OCI-LY7 (cell line): Measurements from ENCODE around the gene LRIG1. TPM values are rescaled to one million over a fixed set of nuclear protein-coding genes. Genes with fewer than 3 reads are reported as not detected.

Experiments
- BruUV-seq: library from RNA; stranded (reverse); fragments of 400-500 nt; replicated peaks from 2 replicates; lab custom pipeline; 2021; lab: Mats Ljungman, UMichigan
- CTCF ChIA-PET: fragments of 300-600 bp; sonication (Branson Sonifier 250); formaldehyde crosslinking; loops from one replicate; lab custom pipeline; 2022; ENCODE audit warnings: antibody characterized with exemption; ENCODE audit not compliant: unreplicated experiment; lab: Charles Lee
- POLR2A ChIA-PET: fragments of 300-600 bp; sonication (Branson Sonifier 250); formaldehyde crosslinking; loops from one replicate; lab custom pipeline; 2022; ENCODE audit warnings: antibody characterized with exemption; lab: Charles Lee
- DNase-seq: peaks from one replicate; pipeline ENCODE4 v3.0.0-alpha.2; 2015; ENCODE audit warnings: low spot score
- H2AFZ ChIP-seq: fragments of 200-600 bp; sonication (generic), shearing (Covaris generic); 2 replicates; pipeline ENCODE4 v1.6.1; 2014; ENCODE audit warnings: mild to moderate bottlenecking, antibody characterized with exemption, low read length, moderate library complexity
- H3K27ac ChIP-seq: fragments of 200-600 bp; sonication (generic); 2 replicates; pipeline ENCODE4 v1.5.1; 2014; ENCODE audit warnings: mixed run types, low read depth, mild to moderate bottlenecking, moderate library complexity, low read length, inconsistent platforms; ENCODE audit not compliant: poor library complexity, severe bottlenecking
- H3K36me3 ChIP-seq: fragments of 200-600 bp; sonication (generic); 2 replicates; pipeline ENCODE4 v1.6.1; 2014; ENCODE audit warnings: mild to moderate bottlenecking, antibody characterized with exemption, low read length, moderate library complexity, mixed read lengths; ENCODE audit not compliant: insufficient read depth
- H3K4me1 ChIP-seq: fragments of 200-600 bp; sonication (generic); 2 replicates; pipeline ENCODE4 v1.5.1; 2014; ENCODE audit warnings: mild to moderate bottlenecking, low read length; ENCODE audit not compliant: insufficient read depth, poor library complexity, severe bottlenecking
- H3K4me2 ChIP-seq: fragments of 200-600 bp; sonication (generic); 2 replicates; pipeline ENCODE4 v1.6.1; 2014; ENCODE audit warnings: mild to moderate bottlenecking, low read length
- H3K4me3 ChIP-seq: fragments of 200-600 bp; sonication (generic); 2 replicates; pipeline ENCODE4 v1.5.1; 2014; ENCODE audit warnings: mild to moderate bottlenecking, low read depth, low read length; ENCODE audit not compliant: poor library complexity, severe bottlenecking
- H3K79me2 ChIP-seq: fragments of 200-600 bp; sonication (generic); 2 replicates; pipeline ENCODE4 v1.6.1; 2016; ENCODE audit warnings: low read depth, mild to moderate bottlenecking, low read length, moderate library complexity, mixed read lengths; ENCODE audit not compliant: insufficient read depth
- H3K9me2 ChIP-seq: fragments of 200-600 bp; sonication (generic); 2 replicates; pipeline ENCODE4 v1.6.1; 2016; ENCODE audit warnings: mild to moderate bottlenecking, low read length, mixed read lengths; ENCODE audit not compliant: insufficient read depth
- H3K9me3 ChIP-seq: fragments of 200-600 bp; sonication (generic); 2 replicates; pipeline ENCODE4 v1.6.1; 2014; ENCODE audit warnings: mild to moderate bottlenecking, mixed run types, low read length, mixed read lengths
- H4K20me1 ChIP-seq: fragments of 200-600 bp; sonication (generic); 2 replicates; pipeline ENCODE4 v1.6.1; 2014; ENCODE audit warnings: mild to moderate bottlenecking, antibody characterized with exemption, low read length, moderate library complexity, mixed read lengths; ENCODE audit not compliant: insufficient read depth
- CTCF ChIP-seq: fragments of 200-600 bp; sonication (generic); conservative IDR thresholded peaks from 2 replicates; pipeline ENCODE4 v1.5.1; 2014; ENCODE audit warnings: mild to moderate bottlenecking, antibody characterized with exemption, low read length, moderate library complexity, mixed read lengths
- EZH2phosphoT487 ChIP-seq: fragments of 200-600 bp; sonication (generic); IDR thresholded peaks from 2 replicates; pipeline ENCODE4 v1.6.1; 2018; ENCODE audit warnings: low read depth, borderline replicate concordance, mild to moderate bottlenecking, mixed run types, antibody characterized with exemption, low read length, moderate library complexity, mixed read lengths
- intact Hi-C: fragments of 100-400 bp; cut with micrococcal nuclease; formaldehyde crosslinking; loops from one replicate; pipeline ENCODE4 v1.10.0; 2022; ENCODE audit not compliant: unreplicated experiment
- total RNA-seq, 2 experiments: library from RNA; depleted of rRNA in 1 of 2; stranded (reverse); fragments of >200 nt in 1 of 2; shearing (Covaris generic) in 1 of 2; gene quantifications; 2 replicates each; pipeline ENCODE4 v1.2.3, GENCODE V29; 2014 to 2022

Gene LRIG1
- total RNA-seq, 2 experiments from 2014 or later = 84.2 to 115 TPM

GRCh38 chr3:66414846-66415245 lies 86.0 kb downstream of the LRIG1 start:
- H3K36me3 ChIP-seq = peaks cover 96% of the 10 kb centered on the region
- intact Hi-C loops = no loop called here
- ChIA-PET CTCF (no interaction called here), POLR2A (interaction anchor here (0.6 kb wide), 1 partner anchor 40 kb away, joined by 3 read pairs; no protein-coding TSS in a partner anchor)
- no peak for DNase-seq
- no peak overlapping the region for H2AFZ ChIP-seq
- no TSS peak for BruUV-seq
- peaks cover 5% of the 10 kb centered on the region for H4K20me1 ChIP-seq
- H3K4me2 ChIP-seq = no peak overlapping the region
- H3K4me1 ChIP-seq = peaks cover 14% of the 10 kb centered on the region
- TF ChIP-seq EZH2phosphoT487 = no peak
- no peak for TF ChIP-seq CTCF
- no peak overlapping the region for H3K27ac ChIP-seq
- peaks cover 32% of the 10 kb centered on the region for H3K79me2 ChIP-seq
- no peak overlapping the region for H3K4me3 ChIP-seq
- no peaks in the 10 kb centered on the region for H3K9me3 ChIP-seq
- H3K9me2 ChIP-seq = no peaks in the 10 kb centered on the region

GRCh38 chr3:66413151-66413751 lies 87.6 kb downstream of the LRIG1 start:
- H4K20me1 ChIP-seq = peaks cover 5% of the 10 kb centered on the region
- H3K4me3 ChIP-seq = no peak overlapping the region
- H2AFZ ChIP-seq = no peak overlapping the region
- peaks cover 16% of the 10 kb centered on the region for H3K79me2 ChIP-seq
- no peak overlapping the region for H3K27ac ChIP-seq
- ChIA-PET CTCF (no interaction called here), POLR2A (interaction anchor here (0.6 kb wide), 1 partner anchor 92 kb away, joined by 3 read pairs; no protein-coding TSS in a partner anchor)
- TF ChIP-seq EZH2phosphoT487 (no peak), CTCF (no peak)
- intact Hi-C loops = no loop called here
- H3K4me2 ChIP-seq = no peak overlapping the region
- BruUV-seq = no TSS peak
- H3K9me3 ChIP-seq = no peaks in the 10 kb centered on the region
- H3K9me2 ChIP-seq = no peaks in the 10 kb centered on the region
- DNase-seq = no peak
- H3K36me3 ChIP-seq = peaks cover 96% of the 10 kb centered on the region
- H3K4me1 ChIP-seq = peaks cover 29% of the 10 kb centered on the region
